Measurements from ENCODE around the gene IRAK2. TPM values are rescaled to one million over a fixed set of nuclear protein-coding genes. Genes with fewer than 3 reads are reported as not detected.

Gene IRAK2
- total RNA-seq, 6 donors from 2014 or later = 3.1 to 10.2 (median 7.1) TPM

GRCh38 chr3:10272977-10273376 is 108.3 kb downstream of the IRAK2 start:
- Histone ChIP-seq H3K4me1 (peaks cover 18 to 29% (median 20%) of the 10 kb centered on the region in 4 donors), H3K27me3 (no peaks in the 10 kb centered on the region), H3K9me3 (no peaks in the 10 kb centered on the region), H3K27ac (no peak overlapping the region), H3K36me3 (peaks cover 23 to 75% (median 47%) of the 10 kb centered on the region in 4 donors), H3K4me3 (no peak overlapping the region)
- DNase-seq = no peak
- WGBS, 2 donors = 93 to 95% methylated on average over 2 of the region's 2 CpGs
- no peak for ATAC-seq (ENCODE audit: low FRiP score in 2 of 2)
- TF ChIP-seq POLR2AphosphoS5 (IDR thresholded peaks at IDR 0.05) = no peak
- no peak for TF ChIP-seq POLR2A (IDR thresholded peaks at IDR 0.05)
- TF ChIP-seq EP300 (IDR thresholded peaks at IDR 0.05) = no peak
- TF ChIP-seq, protein P1, sequence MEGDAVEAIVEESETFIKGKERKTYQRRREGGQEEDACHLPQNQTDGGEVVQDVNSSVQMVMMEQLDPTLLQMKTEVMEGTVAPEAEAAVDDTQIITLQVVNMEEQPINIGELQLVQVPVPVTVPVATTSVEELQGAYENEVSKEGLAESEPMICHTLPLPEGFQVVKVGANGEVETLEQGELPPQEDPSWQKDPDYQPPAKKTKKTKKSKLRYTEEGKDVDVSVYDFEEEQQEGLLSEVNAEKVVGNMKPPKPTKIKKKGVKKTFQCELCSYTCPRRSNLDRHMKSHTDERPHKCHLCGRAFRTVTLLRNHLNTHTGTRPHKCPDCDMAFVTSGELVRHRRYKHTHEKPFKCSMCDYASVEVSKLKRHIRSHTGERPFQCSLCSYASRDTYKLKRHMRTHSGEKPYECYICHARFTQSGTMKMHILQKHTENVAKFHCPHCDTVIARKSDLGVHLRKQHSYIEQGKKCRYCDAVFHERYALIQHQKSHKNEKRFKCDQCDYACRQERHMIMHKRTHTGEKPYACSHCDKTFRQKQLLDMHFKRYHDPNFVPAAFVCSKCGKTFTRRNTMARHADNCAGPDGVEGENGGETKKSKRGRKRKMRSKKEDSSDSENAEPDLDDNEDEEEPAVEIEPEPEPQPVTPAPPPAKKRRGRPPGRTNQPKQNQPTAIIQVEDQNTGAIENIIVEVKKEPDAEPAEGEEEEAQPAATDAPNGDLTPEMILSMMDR (IDR thresholded peaks at IDR 0.05) = no peak

DNA sequence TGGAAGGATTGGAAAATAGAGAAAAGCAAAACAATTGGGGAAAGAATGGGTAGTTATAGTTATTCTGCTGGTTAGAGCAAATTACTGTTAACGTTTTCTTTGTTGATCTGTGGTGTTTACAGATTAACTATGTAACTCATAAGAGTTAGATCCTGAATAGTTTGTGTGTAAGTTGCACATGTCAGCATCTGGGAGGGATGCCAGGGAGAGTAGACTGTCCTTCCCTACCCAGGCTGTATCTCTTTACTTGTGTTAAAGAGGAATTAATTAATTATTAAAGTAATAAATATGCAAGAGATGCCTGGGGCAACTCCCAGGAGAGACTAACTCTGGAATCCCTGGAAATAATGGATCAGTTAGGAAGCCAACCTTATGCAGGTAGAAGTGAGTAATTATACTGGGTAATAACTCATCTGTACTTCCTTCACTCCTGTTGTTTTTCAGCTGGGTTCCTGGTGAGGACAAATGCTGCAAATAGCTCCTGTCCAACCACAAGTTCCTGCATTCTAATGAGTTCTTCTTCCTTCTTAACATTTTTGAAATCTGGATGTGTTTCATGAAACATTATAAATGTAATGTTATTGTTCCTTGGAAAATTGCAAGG is 109.1 kb downstream of the IRAK2 start:
- peaks cover 25 to 81% (median 54%) of the 10 kb centered on the region in 4 donors for H3K36me3 ChIP-seq
- TF ChIP-seq POLR2AphosphoS5 (IDR thresholded peaks at IDR 0.05) (no peak), POLR2A (IDR thresholded peaks at IDR 0.05) (no peak), EP300 (IDR thresholded peaks at IDR 0.05) (no peak)
- TF ChIP-seq, protein P1 (IDR thresholded peaks at IDR 0.05) = no peak
- ATAC-seq (ENCODE audit: low FRiP score in 2 of 2) = no peak
- 3 to 16% methylated on average over 1 of the region's 1 CpG for WGBS, 2 donors
- peaks cover 18 to 28% (median 20%) of the 10 kb centered on the region in 4 donors for H3K4me1 ChIP-seq
- H3K27me3 ChIP-seq = no peaks in the 10 kb centered on the region
- H3K9me3 ChIP-seq = no peaks in the 10 kb centered on the region
- H3K4me3 ChIP-seq = no peak overlapping the region
- no peak for DNase-seq
- no peak overlapping the region for H3K27ac ChIP-seq

GRCh38 chr3:10274601-10275000 is 109.9 kb downstream of the IRAK2 start:
- TF ChIP-seq POLR2A (IDR thresholded peaks at IDR 0.05) = no peak
- TF ChIP-seq, protein P1 (IDR thresholded peaks at IDR 0.05) = no peak
- TF ChIP-seq EP300 (IDR thresholded peaks at IDR 0.05) = no peak
- TF ChIP-seq POLR2AphosphoS5 (IDR thresholded peaks at IDR 0.05) = no peak
- DNase-seq (no peak), ATAC-seq (ENCODE audit: low FRiP score in 2 of 2) (no peak)
- H3K27me3 ChIP-seq = no peaks in the 10 kb centered on the region
- no peak overlapping the region for H3K4me3 ChIP-seq
- H3K4me1 ChIP-seq = peaks cover 18 to 28% (median 20%) of the 10 kb centered on the region in 4 donors
- WGBS, 2 donors = 75 to 85% methylated on average over 1 of the region's 1 CpG
- no peaks in the 10 kb centered on the region for H3K9me3 ChIP-seq
- peaks cover 22 to 82% (median 58%) of the 10 kb centered on the region in 4 donors for H3K36me3 ChIP-seq
- H3K27ac ChIP-seq = no peak overlapping the region

DNA sequence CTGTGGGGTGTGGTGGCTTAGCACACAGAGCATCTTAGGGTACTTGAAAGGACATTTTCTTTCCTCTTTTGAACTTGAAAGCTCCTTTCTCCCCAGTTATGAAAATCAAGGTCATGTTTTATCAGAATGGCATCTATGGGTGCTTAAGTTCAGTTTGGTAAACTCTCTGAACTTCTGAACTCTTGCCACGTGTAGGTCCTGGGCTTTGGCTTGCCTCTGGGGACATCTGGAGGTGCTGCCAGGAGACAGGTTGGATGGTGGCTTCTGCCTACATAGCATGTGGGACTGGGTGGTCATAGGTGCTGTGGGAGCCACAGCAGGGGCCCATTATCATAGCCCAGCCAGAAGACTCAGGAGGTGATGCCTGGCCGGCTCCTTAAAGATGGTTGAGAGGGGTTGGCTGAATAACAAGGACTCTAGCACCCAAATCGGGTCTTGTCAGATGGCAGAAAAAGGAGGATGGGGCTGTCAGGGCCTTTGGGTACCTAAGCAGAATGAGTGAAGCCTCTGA is 112.5 kb downstream of the IRAK2 start:
- H3K27ac ChIP-seq = no peak overlapping the region
- peaks cover 18 to 28% (median 20%) of the 10 kb centered on the region in 4 donors for H3K4me1 ChIP-seq
- TF ChIP-seq POLR2A (IDR thresholded peaks at IDR 0.05) = no peak
- TF ChIP-seq, protein P1 (IDR thresholded peaks at IDR 0.05) = no peak
- TF ChIP-seq POLR2AphosphoS5 (IDR thresholded peaks at IDR 0.05) = no peak
- TF ChIP-seq EP300 (IDR thresholded peaks at IDR 0.05) = no peak
- DNase-seq (no peak), ATAC-seq (ENCODE audit: low FRiP score in 2 of 2) (no peak)
- no peaks in the 10 kb centered on the region for H3K27me3 ChIP-seq
- H3K4me3 ChIP-seq = no peak overlapping the region
- H3K36me3 ChIP-seq = peaks cover 17 to 82% (median 55%) of the 10 kb centered on the region in 4 donors
- WGBS, 2 donors = 82 to 89% methylated on average over 3 of the region's 3 CpGs
- no peaks in the 10 kb centered on the region for H3K9me3 ChIP-seq
